GM12878 (cell line): ENCODE measurements around the gene DMRTB1. TPM values are rescaled to one million over a fixed set of nuclear protein-coding genes. Genes with fewer than 3 reads are reported as not detected.

Source experiments
- BRCA1 ChIP-seq: IDR thresholded peaks from 2 replicates; pipeline ENCODE4 v1.6.1; 2011; ENCODE audit warnings: low read depth, low read length, improper control_type of control experiment
- CBFB ChIP-seq: IDR thresholded peaks from 2 replicates; pipeline ENCODE4 v1.6.1; 2016; ENCODE audit warnings: antibody characterized with exemption, low read depth
- CBX5 ChIP-seq: sonication (generic); IDR thresholded peaks from 2 replicates; pipeline ENCODE4 v1.6.1; 2016; ENCODE audit warnings: low read depth, moderate library complexity, mild to moderate bottlenecking, inconsistent platforms
- EGR1 ChIP-seq, 2 experiments: IDR thresholded peaks; 1 replicate in 1 of 2; 2 replicates in 1 of 2; pipeline ENCODE4 v1.6.1; 2011 to 2012; ENCODE audit warnings: low read depth in 2 of 2, low read length in 2 of 2, borderline replicate concordance in 1 of 2, mild to moderate bottlenecking in 1 of 2, moderate library complexity in 1 of 2
- ELK1 ChIP-seq: IDR thresholded peaks from 2 replicates; pipeline ENCODE4 v1.6.1; 2012; ENCODE audit warnings: low read depth, low read length, improper control_type of control experiment
- EP300 ChIP-seq, 2 experiments: fragments of 150-350 bp in 1 of 2; IDR thresholded peaks; 2 replicates each; pipeline ENCODE4 v1.6.1; 2011 to 2012; ENCODE audit warnings: low read depth in 2 of 2, low read length in 2 of 2, borderline replicate concordance in 1 of 2, improper control_type of control experiment in 1 of 2, inconsistent platforms in 1 of 2; ENCODE audit not compliant: control insufficient read depth in 1 of 2
- EZH2 ChIP-seq: IDR thresholded peaks from 2 replicates; pipeline ENCODE4 v1.6.1; 2012; ENCODE audit warnings: low read depth, mild to moderate bottlenecking, control low read depth, inconsistent platforms, low read length, borderline replicate concordance; ENCODE audit not compliant: control insufficient read depth
- JUND ChIP-seq: IDR thresholded peaks from 2 replicates; pipeline ENCODE4 v1.6.1; 2012; ENCODE audit warnings: low read depth, mild to moderate bottlenecking, low read length, improper control_type of control experiment, moderate library complexity
- NFIC ChIP-seq: IDR thresholded peaks from 2 replicates; pipeline ENCODE4 v1.6.1; 2012; ENCODE audit warnings: low read depth, mild to moderate bottlenecking, inconsistent platforms, low read length, moderate library complexity
- NFYA ChIP-seq: IDR thresholded peaks from 2 replicates; pipeline ENCODE4 v1.6.1; 2011; ENCODE audit warnings: low read depth, mild to moderate bottlenecking, low read length, improper control_type of control experiment, borderline replicate concordance
- NKRF ChIP-seq: fragments of 450-650 bp; conservative IDR thresholded peaks from 2 replicates; pipeline ENCODE4 v1.6.1; 2017; ENCODE audit warnings: mild to moderate bottlenecking, moderate library complexity
- NRF1 ChIP-seq: conservative IDR thresholded peaks from 2 replicates; pipeline ENCODE4 v1.6.1; 2011; ENCODE audit warnings: mild to moderate bottlenecking, low read depth, low read length, improper control_type of control experiment
- PAX5 ChIP-seq: IDR thresholded peaks from 2 replicates; pipeline ENCODE4 v1.6.1; 2011; ENCODE audit warnings: low read depth, low read length, borderline replicate concordance
- RAD21 ChIP-seq: IDR thresholded peaks from 2 replicates; pipeline ENCODE4 v1.6.1; 2011; ENCODE audit warnings: mild to moderate bottlenecking, low read depth, low read length, moderate library complexity; ENCODE audit not compliant: insufficient read depth
- RBBP5 ChIP-seq: fragments of 200-600 bp; sonication (generic); conservative IDR thresholded peaks from 2 replicates; pipeline ENCODE4 v1.6.1; 2016
- REST ChIP-seq: IDR thresholded peaks from 2 replicates; pipeline ENCODE4 v1.6.1; 2012; ENCODE audit warnings: mild to moderate bottlenecking, low read depth, low read length
- RUNX3 ChIP-seq: IDR thresholded peaks from 2 replicates; pipeline ENCODE4 v1.6.1; 2012; ENCODE audit warnings: low read length, inconsistent platforms
- SIX5 ChIP-seq: IDR thresholded peaks from 2 replicates; pipeline ENCODE4 v1.6.1; 2011; ENCODE audit warnings: mild to moderate bottlenecking, low read depth, low read length, moderate library complexity; ENCODE audit not compliant: severe bottlenecking
- SREBF1 ChIP-seq: IDR thresholded peaks from 2 replicates; pipeline ENCODE4 v1.6.1; 2012; ENCODE audit warnings: mild to moderate bottlenecking, low read length
- SRF ChIP-seq, 2 experiments: IDR thresholded peaks; 2 replicates each; pipeline ENCODE4 v1.6.1; 2011; ENCODE audit warnings: low read depth in 2 of 2, low read length in 2 of 2, mild to moderate bottlenecking in 1 of 2, moderate library complexity in 1 of 2
- STAT1 ChIP-seq: fragments of 450-650 bp; conservative IDR thresholded peaks from 2 replicates; pipeline ENCODE4 v1.6.1; 2014; ENCODE audit warnings: antibody characterized with exemption, mild to moderate bottlenecking
- TBL1XR1 ChIP-seq: IDR thresholded peaks from 2 replicates; pipeline ENCODE4 v1.6.1; 2012; ENCODE audit warnings: low read depth, low read length, improper control_type of control experiment
- USF2 ChIP-seq: IDR thresholded peaks from 2 replicates; pipeline ENCODE4 v1.6.1; 2011; ENCODE audit warnings: low read depth, low read length, improper control_type of control experiment, borderline replicate concordance
- ZNF207 ChIP-seq: fragments of 450-650 bp; IDR thresholded peaks from 2 replicates; pipeline ENCODE4 v1.6.1; 2014; ENCODE audit warnings: antibody characterized with exemption, mild to moderate bottlenecking, borderline replicate concordance
- ZNF217 ChIP-seq: fragments of 450-650 bp; IDR thresholded peaks from 2 replicates; pipeline ENCODE4 v1.6.1; 2017; ENCODE audit warnings: antibody characterized with exemption, mild to moderate bottlenecking
- polyA plus RNA-seq, 11 experiments: library from polyadenylated mRNA; depleted of rRNA in 4 of 11; unstranded in 6 of 11; stranded (reverse) in 5 of 11; fragments of >200 nt; fragmentation: Nextera tagmentation in 4 of 11; fragmentation: Illumina TruSeq in 1 of 11; extraction: Ambion mirVana in 4 of 11; extraction: Trizol in 1 of 11; gene quantifications; 1 replicate in 1 of 11; 2 replicates in 10 of 11; pipeline versions ENCODE4 v1.2.1 to v1.2.3, GENCODE V29; 2011 to 2016; ENCODE audit warnings: inconsistent platforms in 2 of 11, missing spikeins in 2 of 11, low read depth in 1 of 11
- total RNA-seq, 4 experiments: library from RNA; depleted of rRNA in 3 of 4; stranded (reverse); fragments of >200 nt in 3 of 4; fragmentation: Illumina TruSeq in 1 of 4; extraction: Trizol in 1 of 4; gene quantifications; 2 replicates each; pipeline versions ENCODE4 v1.2.1 to v1.2.3, GENCODE V29; 2013 to 2021

DMRTB1 gene
- total and polyA plus RNA-seq, 10 of the 15 experiments (the other 5 are each of a cell fraction or from before 2014, with no cell fraction given): not detected

- TF ChIP-seq JUND (no peak), EP300 (IDR thresholded peaks at IDR 0.05; ENCODE audit: borderline replicate concordance in 1 of 2, control insufficient read depth in 1 of 2, low read depth in 2 of 2, low read length in 2 of 2) (peak; percentile 32 to 61; a peak in 1 of 4 replicates), BRCA1 (no peak), ZNF217 (no peak), PAX5 (peak; percentile 33; the same call in 1 of the 2 replicates), USF2 (no peak), EGR1 (IDR thresholded peaks at IDR 0.05; ENCODE audit: borderline replicate concordance in 1 of 2, low read depth in 2 of 2, low read length in 2 of 2) (peak in 1 of 2 experiments; percentile 55; a peak in 1 of 3 replicates), CBFB (no peak), CBX5 (no peak), NRF1 (no peak), NKRF (no peak), RAD21 (no peak), EZH2 (no peak), ELK1 (no peak), SRF (IDR thresholded peaks at IDR 0.05; ENCODE audit: low read depth in 2 of 2, low read length in 2 of 2) (no peak), RUNX3 (peak; percentile 58; the same call in 1 of the 2 replicates), REST (no peak), SREBF1 (no peak), NFIC (no peak), NFYA (no peak), SIX5 (no peak), RBBP5 (no peak), STAT1 (no peak), ZNF207 (no peak), TBL1XR1 (no peak)
These were observed 49.1 kb upstream of the DMRTB1 start (continued) for GRCh38 chr1:53410100-53410541.
